Stimulated activated CD4-positive, alpha-beta T cell treated with anti-CD3 and anti-CD28 coated beads, Interleukin-1b, Interleukin-23, amount 100 ng/mL, for 1 hour (primary cell): ENCODE measurements around the gene APOBEC3H.
"Not testable (repeated sequence)": the region's sequence is repeated elsewhere in the genome, so short reads cannot be mapped to it uniquely, and the experiment has no call there.

ENCODE experiments used
- DNase-seq, 2 donors: peaks; one replicate each; pipeline ENCODE4 v3.0.0-alpha.2; 2020; ENCODE audit warnings: low read depth in 2 of 2

The APOBEC3H gene

GRCh38 chr22:39097098-39098020, at the start of gene APOBEC3H:
TSS of gene APOBEC3H (plus strand) at chr22:39097244. CDS start at chr22:39100279, 3,035 bp downstream.
- DNase-seq: no peak

- not testable (repeated sequence) for DNase-seq
Observed at GRCh38 chr22:39049486-39049885, 47.6 kb upstream of the APOBEC3H start.

DNA sequence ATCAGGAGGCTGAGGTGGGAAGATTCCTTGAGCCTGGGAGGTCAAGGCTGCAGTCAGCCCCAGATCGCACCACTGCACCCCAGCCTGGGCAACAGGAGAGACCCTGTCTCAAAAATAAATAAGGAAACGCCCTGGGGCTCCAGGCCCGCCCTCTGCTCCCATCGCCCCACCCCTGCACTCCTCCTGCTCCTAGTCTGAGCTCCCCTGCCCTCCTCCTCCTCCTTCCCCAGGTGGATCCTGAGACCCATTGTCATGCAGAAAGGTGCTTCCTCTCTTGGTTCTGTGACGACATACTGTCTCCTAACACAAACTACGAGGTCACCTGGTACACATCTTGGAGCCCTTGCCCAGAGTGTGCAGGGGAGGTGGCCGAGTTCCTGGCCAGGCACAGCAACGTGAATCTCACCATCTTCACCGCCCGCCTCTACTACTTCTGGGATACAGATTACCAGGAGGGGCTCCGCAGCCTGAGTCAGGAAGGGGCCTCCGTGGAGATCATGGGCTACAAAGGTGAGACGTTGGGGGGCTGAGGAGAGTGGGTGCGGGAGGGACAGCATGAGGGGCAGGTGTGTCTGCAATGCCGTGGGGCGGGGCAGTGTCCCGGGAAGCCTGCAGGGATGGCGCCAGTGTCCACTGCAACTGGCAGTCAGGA, 45.1 kb upstream of the APOBEC3H start:
- not testable (repeated sequence) for DNase-seq

- no peak for DNase-seq
Observed at GRCh38 chr22:39055658-39056057, 41.4 kb upstream of the APOBEC3H start.

DNA sequence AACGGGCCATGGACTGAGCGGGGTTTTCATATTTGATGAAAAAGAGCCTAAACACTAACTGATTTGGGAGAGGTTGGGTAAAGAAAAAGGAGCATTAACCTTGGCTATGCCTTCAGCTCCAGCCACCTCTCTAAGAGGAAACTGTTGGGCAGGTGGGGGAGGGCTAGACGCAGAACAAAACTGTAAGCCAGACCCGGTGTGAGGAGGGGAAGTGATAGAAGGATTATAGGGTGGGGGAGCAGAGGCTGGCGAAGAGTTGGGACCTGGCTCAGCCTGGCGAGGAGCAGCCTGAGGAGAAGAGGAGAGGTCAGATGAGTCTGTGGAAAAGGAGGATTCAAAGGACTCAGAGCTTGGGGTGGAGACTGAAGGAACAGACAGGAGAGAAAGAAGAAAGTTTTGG, 35.8 kb upstream of the APOBEC3H start:
- DNase-seq: not testable (repeated sequence)

GRCh38 chr22:39061951-39062350, 35.1 kb upstream of the APOBEC3H start:
- DNase-seq: not testable (repeated sequence)

DNA sequence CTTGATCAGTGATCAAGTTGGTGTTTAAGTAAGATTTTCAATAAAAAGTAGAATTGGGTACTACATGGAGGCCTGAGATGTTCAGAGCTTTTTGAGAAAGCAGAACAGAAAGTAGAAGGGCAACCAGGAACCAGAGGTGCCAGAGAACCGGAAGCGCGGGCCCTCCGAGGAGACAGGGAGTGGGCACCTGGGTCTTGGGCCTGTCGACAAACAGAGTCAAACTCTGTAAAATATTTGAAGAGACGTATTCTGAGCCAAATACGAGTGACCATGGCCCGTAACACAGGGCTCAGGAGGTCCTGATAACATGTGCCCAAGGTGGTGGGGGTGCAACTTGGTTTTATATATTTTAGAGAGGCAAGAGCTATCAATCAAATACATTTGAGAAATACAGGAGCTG, 33.1 kb upstream of the APOBEC3H start:
- not testable (repeated sequence) for DNase-seq

- DNase-seq: not testable (repeated sequence)
Observed at GRCh38 chr22:39066442-39067276, 30.4 kb upstream of the APOBEC3H start.

- no peak for DNase-seq
Observed at GRCh38 chr22:39068033-39068785, 28.8 kb upstream of the APOBEC3H start.

DNA sequence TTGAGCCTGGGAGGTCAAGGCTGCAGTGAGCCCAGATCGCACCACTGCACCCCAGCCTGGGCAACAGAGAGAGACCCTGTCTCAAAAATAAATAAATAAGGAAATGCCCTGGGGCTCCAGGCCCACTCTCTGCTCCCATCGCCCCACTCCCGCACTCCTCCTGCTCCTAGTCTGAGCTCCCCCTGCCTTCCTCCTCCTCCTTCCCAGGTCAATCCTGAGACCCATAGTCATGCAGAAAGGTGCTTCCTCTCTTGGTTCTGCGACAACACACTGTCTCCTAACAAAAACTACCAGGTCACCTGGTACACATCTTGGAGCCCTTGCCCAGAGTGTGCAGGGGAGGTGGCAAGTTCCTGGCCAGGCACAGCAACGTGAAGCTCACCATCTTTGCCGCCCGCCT, 26.9 kb upstream of the APOBEC3H start:
- no peak for DNase-seq

DNA sequence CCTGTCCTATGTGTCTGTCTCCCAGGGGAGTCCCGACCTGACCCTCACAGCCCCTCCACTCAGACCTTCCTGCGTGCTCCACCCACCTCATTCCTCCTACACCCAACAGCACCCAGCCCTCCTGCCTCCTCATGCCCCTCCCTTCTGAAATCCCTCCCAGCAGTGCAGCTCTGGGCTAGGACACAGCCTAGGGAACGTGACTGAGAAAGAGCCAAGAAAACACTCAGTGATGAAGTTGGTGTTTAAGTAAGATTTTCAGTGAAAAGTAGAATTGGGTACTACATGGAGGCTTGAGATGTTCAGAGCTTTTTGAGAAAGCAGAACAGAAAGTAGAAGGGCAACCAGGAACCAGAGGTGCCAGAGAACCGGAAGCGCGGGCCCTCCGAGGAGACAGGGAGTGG, 24.5 kb upstream of the APOBEC3H start:
- DNase-seq: not testable (repeated sequence)

DNA sequence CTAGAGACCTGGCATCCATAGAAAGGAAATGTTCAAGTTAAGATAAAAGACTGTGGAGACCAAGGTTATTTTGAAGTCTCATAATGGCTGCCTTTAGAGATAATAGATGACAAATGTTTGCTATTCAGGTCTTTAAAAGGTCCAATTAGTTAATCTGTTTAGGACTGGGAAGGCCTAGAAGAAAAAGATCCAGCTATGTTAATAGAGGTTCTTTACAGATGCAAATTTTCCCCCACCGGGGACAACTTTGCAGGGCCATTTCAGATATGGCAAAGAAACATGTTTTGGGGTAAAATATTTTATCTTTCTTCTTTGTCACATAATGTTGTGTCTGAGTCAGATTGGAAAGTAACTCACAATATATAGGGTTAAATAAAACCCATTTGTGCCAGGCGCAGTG, 23.1 kb upstream of the APOBEC3H start:
- no peak for DNase-seq

DNA sequence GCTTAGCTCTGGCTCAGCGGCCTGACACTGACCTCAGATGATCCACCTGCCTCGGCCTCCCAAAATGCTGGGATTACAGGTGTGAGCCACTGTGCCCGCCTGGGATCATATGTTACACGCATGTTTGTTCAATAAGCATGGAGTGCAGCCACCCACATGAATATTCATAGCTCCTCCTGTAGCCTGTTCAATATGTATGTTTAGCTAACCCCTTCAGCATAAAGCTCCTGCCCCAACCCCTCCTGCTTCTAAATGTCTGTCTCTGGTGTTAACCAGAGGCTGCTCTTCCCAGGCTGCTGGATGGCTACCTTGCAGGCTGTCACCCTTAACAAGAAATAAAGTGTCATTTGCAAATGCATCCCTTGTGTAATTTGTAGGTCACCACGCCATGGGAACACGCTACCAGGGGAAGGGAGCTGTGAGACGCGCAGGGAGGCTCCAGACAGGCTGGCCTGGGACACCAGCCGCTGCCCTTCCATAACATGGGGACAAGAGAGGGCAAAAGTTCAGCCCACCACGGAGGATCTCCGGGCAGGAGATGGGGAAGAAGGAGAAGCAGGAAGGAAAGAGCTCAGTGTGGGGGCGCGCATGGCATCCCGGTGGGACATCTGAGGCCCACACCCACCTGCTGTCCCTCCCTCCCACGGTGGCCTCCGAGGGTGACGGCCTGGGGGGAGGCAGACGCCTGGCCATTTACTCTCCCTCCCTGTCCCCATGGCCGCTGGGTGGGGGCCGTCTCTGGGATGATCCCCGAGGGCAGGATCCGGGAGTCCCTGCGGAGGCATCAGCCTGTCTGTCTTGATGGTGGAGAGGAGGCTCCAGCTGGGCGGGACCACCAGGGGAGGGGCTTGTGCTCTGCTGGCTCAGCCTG, 20.7 kb upstream of the APOBEC3H start:
- DNase-seq: not testable (repeated sequence)

DNA sequence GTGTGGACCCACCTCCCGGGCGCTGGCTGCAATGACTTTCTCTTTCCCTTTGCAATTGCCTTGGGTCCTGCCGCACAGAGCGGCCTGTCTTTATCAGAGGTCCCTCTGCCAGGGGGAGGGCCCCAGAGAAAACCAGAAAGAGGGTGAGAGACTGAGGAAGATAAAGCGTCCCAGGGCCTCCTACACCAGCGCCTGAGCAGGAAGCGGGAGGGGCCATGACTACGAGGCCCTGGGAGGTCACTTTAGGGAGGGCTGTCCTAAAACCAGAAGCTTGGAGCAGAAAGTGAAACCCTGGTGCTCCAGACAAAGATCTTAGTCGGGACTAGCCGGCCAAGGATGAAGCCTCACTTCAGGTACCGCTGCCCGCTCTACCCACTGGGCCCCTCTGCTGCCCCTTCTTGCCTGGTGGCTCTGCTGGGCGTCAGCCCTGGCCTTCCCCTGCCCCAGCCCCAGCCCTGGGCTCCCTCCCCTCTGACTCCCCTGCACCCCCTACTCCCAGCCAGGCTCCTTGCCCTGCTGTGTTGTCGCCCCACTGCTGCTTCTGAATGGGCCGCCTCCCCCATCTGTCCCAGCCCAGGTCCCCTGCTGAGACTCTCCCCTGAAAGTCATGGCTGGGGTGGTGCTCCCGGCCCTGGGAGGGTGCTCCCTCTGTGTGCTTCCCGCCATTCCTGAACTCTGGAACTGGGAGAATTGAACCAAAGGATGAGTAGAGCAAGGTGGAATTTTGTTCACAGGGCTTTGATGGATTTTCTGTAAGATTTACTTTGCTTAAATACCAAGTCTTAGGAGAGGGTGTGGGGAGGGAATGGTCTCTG, 19.8 kb upstream of the APOBEC3H start, which contains the start of gene APOBEC3G:
TSS of gene APOBEC3G (plus strand) at position 250 of the 815 bp plus-strand sequence. CDS start at position 337, 87 bp downstream.
- not testable (repeated sequence) for DNase-seq

- not testable (repeated sequence) for DNase-seq
Observed at GRCh38 chr22:39077912-39078311, 19.1 kb upstream of the APOBEC3H start.

GRCh38 chr22:39078329-39078728, 18.7 kb upstream of the APOBEC3H start:
- DNase-seq: no peak

DNA sequence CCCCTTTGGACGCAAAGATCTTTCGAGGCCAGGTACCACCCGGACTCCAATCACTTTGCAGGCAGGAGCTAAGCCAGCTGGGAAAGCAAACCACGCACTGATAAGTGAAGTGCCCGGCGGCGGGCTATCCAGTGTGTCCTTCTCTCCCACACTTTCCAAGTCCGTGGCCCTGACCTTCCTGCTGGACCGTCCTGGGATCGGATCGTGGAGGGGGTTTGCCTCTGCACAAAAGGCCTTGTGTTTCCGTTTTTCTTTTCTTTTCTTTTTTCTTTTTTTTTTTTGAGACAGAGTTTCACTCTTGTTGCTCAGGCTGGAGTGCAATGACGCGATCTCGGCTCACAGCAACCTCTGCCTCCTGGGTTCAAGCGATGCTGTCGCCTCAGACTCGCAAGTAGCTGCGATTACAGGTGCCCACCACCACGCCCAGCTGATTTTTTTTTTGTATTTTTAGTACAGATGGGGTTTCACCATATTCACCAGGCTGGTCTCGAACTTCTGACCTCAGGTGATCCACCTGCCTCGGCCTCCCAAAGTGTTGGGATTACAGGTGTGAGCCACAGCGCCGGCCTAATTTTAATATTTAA, 17.9 kb upstream of the APOBEC3H start:
- DNase-seq: not testable (repeated sequence)

DNA sequence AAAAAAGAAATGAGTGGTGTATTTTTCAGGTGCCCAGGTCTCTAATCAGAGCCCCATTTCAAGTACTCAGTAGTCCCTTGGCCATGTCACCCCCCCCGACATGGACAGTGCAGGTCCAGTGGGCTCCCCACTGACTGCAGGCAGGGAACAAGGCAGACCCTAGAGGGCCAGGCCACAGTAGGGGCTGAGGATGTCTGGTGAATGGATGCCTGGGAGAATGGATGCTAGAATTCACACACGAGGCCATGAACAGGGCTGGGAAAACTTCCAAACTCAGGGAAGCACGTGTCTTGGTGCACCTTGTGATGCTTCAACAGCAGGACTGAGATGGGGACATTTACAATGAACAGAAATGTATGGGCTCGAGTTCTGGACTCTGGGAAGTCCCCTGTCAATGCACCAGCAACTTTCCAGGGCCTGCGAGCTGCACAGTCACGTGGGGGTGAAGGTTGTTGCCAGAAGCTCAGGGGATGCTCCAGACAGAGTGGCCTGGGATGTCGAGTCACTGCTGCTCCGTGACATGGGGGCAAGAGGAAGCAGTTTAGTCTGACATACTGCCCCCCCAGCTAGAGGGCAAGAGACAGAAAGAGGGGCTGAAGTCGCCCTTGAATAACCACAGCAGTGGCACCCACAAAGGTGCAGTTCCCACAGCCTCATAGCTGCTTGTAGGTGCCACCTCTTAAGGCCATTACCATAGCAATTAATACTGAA, 16.8 kb upstream of the APOBEC3H start:
- DNase-seq: no peak
